Sigmoid colon (tissue), 7 donors: ENCODE data around the gene LAMB3. TPM values are rescaled to one million over a fixed set of nuclear protein-coding genes. Genes with fewer than 3 reads are reported as not detected.

ENCODE experiments used
- DNase-seq: peaks from one replicate; pipeline ENCODE4 v3.0.0-alpha.2; 2019
- H3K27ac ChIP-seq, 4 donors: fragments of 200-600 bp; sonication (generic); one replicate each; pipeline ENCODE4 v1.5.1; 2016 to 2019; ENCODE audit warnings: mild to moderate bottlenecking in 1 of 4
- H3K27me3 ChIP-seq, 3 donors: fragments of 200-600 bp; sonication (generic); one replicate each; pipeline ENCODE4 v1.5.1; 2019; ENCODE audit warnings: mild to moderate bottlenecking in 1 of 3
- H3K36me3 ChIP-seq, 4 donors: fragments of 200-600 bp; sonication (generic); one replicate each; pipeline ENCODE4 v1.5.1; 2016 to 2019
- H3K4me1 ChIP-seq, 4 donors: fragments of 200-600 bp; sonication (generic); one replicate each; pipeline ENCODE4 v1.5.1; 2017 to 2019
- H3K4me3 ChIP-seq, 4 donors: fragments of 200-600 bp; sonication (generic); one replicate each; pipeline ENCODE4 v1.5.1; 2017 to 2019; ENCODE audit warnings: mild to moderate bottlenecking in 2 of 4, moderate library complexity in 1 of 4
- H3K9me3 ChIP-seq, 4 donors: fragments of 200-600 bp in 3 of 4; sonication (generic) in 3 of 4; one replicate each; pipeline versions ENCODE4 v1.5.1 to v1.6.1; 2013 to 2019
- EP300 ChIP-seq, 4 donors: sonication (generic); formaldehyde crosslinking; IDR thresholded peaks; one replicate each; pipeline ENCODE4 v1.6.1; 2017; ENCODE audit warnings: antibody characterized with exemption in 4 of 4
- POLR2A ChIP-seq, 2 donors: fragments of 450-650 bp; IDR thresholded peaks; one replicate each; pipeline ENCODE4 v1.6.1; 2016; ENCODE audit warnings: antibody characterized with exemption in 2 of 2, mild to moderate bottlenecking in 2 of 2, moderate library complexity in 2 of 2
- POLR2AphosphoS5 ChIP-seq, 4 donors: sonication (generic); formaldehyde crosslinking; IDR thresholded peaks; one replicate each; pipeline ENCODE4 v1.6.1; 2017; ENCODE audit warnings: antibody characterized with exemption in 4 of 4
- WGBS, 2 donors: extraction: QIAGEN DNeasy Blood & Tissue Kit; methylation state at CpG; one replicate each; pipeline ENCODE4 v1.1.7; 2013; 5-methylcytosine and 5-hydroxymethylcytosine counted together
- intact Hi-C: fragments of 100-400 bp; cut with DNase I; formaldehyde crosslinking; loops from one replicate; pipeline ENCODE4 v1.15.1; 2023
- polyA plus RNA-seq, 3 donors: library from polyadenylated mRNA; stranded (reverse); fragments of 200-250 nt; gene quantifications; one replicate each; pipeline ENCODE4 v1.2.3, GENCODE V29; 2013
- total RNA-seq, 4 donors: library from RNA; depleted of rRNA; stranded (reverse); fragments of >200 nt; gene quantifications; one replicate each; pipeline ENCODE4 v1.1.0, GENCODE V29; 2016
- TF ChIP-seq, protein P1 (sequence below), 4 experiments: fragments of 450-650 bp in 3 of 4; fragments of 200-600 bp in 1 of 4; IDR thresholded peaks; one replicate each; pipeline ENCODE4 v1.5.1; 2016 to 2019; ENCODE audit warnings: antibody characterized with exemption in 4 of 4, mild to moderate bottlenecking in 3 of 4, moderate library complexity in 2 of 4
- donor health status: healthy with polysubstance abuse.
- donor health status: Bipolar disorder and iron deficiency.
- donor health status: healthy.

The LAMB3 gene
- total and polyA plus RNA-seq, 7 donors, result 0.14 to 49.4 (median 9.3) TPM; not detected in 1

DNA sequence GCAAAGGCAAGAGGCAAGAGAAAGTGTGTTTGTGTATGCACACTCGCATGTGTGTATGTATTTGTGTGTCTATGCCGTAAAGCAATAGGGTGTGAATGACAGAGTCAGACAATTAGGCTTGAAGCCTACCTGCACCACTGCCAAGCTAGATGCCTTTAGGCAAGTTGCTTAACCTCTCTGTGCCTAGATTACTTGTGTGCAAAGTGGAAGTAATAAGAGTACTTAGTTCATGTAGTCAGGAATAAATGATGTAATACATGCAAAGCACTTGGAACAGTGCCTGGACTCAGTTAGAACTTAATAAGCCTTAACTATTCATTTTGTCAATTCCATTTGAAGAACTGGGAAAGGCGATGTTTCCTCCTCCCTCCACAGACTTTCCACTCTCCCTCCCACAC, 31.7 kb downstream of the LAMB3 start:
- DNase-seq, result no peak
- intact Hi-C loops, result no loop called here
- TF ChIP-seq, protein P1, sequence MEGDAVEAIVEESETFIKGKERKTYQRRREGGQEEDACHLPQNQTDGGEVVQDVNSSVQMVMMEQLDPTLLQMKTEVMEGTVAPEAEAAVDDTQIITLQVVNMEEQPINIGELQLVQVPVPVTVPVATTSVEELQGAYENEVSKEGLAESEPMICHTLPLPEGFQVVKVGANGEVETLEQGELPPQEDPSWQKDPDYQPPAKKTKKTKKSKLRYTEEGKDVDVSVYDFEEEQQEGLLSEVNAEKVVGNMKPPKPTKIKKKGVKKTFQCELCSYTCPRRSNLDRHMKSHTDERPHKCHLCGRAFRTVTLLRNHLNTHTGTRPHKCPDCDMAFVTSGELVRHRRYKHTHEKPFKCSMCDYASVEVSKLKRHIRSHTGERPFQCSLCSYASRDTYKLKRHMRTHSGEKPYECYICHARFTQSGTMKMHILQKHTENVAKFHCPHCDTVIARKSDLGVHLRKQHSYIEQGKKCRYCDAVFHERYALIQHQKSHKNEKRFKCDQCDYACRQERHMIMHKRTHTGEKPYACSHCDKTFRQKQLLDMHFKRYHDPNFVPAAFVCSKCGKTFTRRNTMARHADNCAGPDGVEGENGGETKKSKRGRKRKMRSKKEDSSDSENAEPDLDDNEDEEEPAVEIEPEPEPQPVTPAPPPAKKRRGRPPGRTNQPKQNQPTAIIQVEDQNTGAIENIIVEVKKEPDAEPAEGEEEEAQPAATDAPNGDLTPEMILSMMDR (IDR thresholded peaks at IDR 0.05), result no peak
- TF ChIP-seq POLR2A (IDR thresholded peaks at IDR 0.05) (no peak), POLR2AphosphoS5 (IDR thresholded peaks at IDR 0.05) (no peak), EP300 (IDR thresholded peaks at IDR 0.05) (no peak)
- Histone ChIP-seq H3K4me1 (peaks cover 0 to 3% (median 0%) of the 10 kb centered on the region in 4 donors), H3K36me3 (no peaks in the 10 kb centered on the region), H3K27me3 (no peaks in the 10 kb centered on the region), H3K27ac (no peak overlapping the region), H3K4me3 (no peak overlapping the region), H3K9me3 (no peaks in the 10 kb centered on the region)
- WGBS, 2 donors, result 41 to 81% methylated on average over 3 of the region's 3 CpGs

DNA sequence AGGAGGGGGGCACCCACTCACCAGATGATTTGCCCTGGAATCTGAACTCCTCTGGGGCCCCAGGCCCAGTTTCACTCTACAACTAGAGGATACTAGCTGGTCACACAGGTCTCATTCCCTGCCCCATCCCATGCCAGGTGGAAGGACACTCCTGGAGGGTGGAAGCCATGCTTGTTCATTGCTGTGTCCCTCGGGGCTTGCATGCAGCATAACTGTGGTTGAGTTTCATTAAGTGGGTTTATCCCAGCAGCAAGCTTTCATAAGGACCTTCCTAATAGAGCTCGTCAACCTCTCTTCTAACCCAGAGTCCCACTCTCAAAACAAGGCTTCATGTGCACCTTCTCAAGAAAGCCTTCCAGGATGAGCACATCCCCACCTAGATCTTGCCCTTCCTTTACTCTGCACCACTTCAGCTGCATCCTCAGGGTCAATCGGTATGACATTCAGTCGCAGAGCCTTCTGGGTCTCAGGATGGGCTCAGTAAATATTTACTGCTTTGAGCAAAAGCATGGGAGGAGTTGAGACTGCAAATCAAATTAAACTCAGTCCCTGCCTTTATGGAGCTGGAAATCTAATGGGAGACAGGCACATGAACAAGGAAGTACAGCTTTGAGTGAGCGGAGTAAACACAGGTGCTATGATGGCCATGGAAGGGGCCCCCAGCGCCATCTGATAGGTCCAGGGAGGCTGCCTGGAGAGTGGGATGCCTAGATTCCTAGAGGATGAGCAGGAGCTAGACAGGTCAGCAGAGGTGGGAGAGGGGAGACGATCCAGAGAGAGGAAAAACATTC, 32.3 kb downstream of the LAMB3 start:
- Histone ChIP-seq H3K4me1 (no peaks in the 10 kb centered on the region), H3K4me3 (no peak overlapping the region), H3K27ac (no peak overlapping the region), H3K27me3 (no peaks in the 10 kb centered on the region), H3K9me3 (no peaks in the 10 kb centered on the region), H3K36me3 (no peaks in the 10 kb centered on the region)
- TF ChIP-seq, protein P1 (IDR thresholded peaks at IDR 0.05), result no peak
- TF ChIP-seq EP300 (IDR thresholded peaks at IDR 0.05), result no peak
- no peak for TF ChIP-seq POLR2AphosphoS5 (IDR thresholded peaks at IDR 0.05)
- TF ChIP-seq POLR2A (IDR thresholded peaks at IDR 0.05), result no peak
- 39 to 69% methylated on average over 7 of the region's 7 CpGs for WGBS, 2 donors
- intact Hi-C loops, result no loop called here
- no peak for DNase-seq

DNA sequence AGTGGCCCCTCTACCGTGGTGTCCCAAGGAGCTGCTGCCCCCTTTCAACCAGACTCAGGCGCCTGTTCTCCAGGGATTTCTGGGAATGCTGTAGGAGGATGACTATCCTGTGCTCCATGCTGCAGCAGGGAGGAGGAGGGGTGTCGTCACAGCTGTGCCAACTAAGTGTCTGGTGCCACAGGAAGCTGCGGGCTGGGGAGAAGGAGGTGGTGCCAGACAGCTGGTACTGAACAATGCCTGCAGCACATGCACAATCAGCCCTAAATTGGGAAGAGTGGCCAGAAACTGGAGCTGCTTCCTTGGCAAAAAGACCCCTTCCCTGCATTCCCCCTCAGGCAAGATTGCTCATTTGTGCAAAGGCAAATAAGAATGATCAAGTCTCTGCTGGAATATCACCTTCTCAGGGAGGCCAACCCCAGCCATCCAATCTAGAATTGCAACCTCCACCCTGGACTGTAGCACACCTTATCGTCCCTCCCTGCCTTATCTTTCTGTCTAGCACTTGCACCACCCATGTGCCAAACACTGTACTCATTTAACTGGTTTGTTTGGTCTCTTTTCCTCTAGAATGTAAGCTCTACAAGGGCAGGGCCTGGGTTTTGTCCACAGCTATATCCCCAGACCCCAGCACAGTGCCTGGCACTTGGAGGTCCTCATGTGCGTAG, 33.3 kb downstream of the LAMB3 start:
- Histone ChIP-seq H3K27me3 (no peaks in the 10 kb centered on the region), H3K9me3 (no peaks in the 10 kb centered on the region), H3K4me3 (no peak overlapping the region), H3K27ac (no peak overlapping the region), H3K36me3 (no peaks in the 10 kb centered on the region), H3K4me1 (no peaks in the 10 kb centered on the region)
- WGBS, 2 donors, result 62 to 72% methylated on average over 6 of the region's 6 CpGs
- TF ChIP-seq, protein P1 (IDR thresholded peaks at IDR 0.05), result no peak
- TF ChIP-seq POLR2AphosphoS5 (IDR thresholded peaks at IDR 0.05), result no peak
- TF ChIP-seq EP300 (IDR thresholded peaks at IDR 0.05), result no peak
- no peak for TF ChIP-seq POLR2A (IDR thresholded peaks at IDR 0.05)
- intact Hi-C loops, result no loop called here
- DNase-seq, result no peak

DNA sequence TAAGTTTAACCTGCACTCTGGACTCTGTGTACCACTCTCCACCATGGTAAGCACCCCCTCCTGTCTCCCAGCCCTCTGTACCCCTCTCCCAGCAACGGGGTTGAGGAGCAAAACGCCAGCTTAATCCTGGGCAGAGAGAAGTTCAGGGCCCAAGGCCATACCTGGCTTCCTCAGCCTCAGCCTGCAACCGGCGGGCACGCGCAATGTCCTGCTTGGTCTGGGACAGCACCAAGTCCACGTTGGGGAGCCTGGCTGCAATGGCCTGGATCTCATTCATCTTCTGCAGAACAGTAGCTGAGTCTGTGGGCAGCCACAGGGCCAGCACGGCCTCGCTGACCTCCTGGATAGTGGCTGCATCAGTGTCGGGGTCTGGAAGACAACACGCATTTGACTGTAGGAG, 33.9 kb downstream of the LAMB3 start:
- WGBS, 2 donors, result 90% methylated on average over 11 of the region's 11 CpGs
- no peak overlapping the region for H3K27ac ChIP-seq
- H3K27me3 ChIP-seq, result no peaks in the 10 kb centered on the region
- intact Hi-C loops, result no loop called here
- no peaks in the 10 kb centered on the region for H3K36me3 ChIP-seq
- no peak for DNase-seq
- no peaks in the 10 kb centered on the region for H3K4me1 ChIP-seq
- TF ChIP-seq POLR2A (IDR thresholded peaks at IDR 0.05), result no peak
- no peak for TF ChIP-seq EP300 (IDR thresholded peaks at IDR 0.05)
- no peak for TF ChIP-seq POLR2AphosphoS5 (IDR thresholded peaks at IDR 0.05)
- TF ChIP-seq, protein P1 (IDR thresholded peaks at IDR 0.05), result no peak
- H3K9me3 ChIP-seq, result no peaks in the 10 kb centered on the region
- no peak overlapping the region for H3K4me3 ChIP-seq
